ENCODE results near the gene TRIO.

TRIO gene

GRCh38 chr5:14337593-14337992 is 194.5 kb downstream of the TRIO start:
- no peak for DNase-seq

GRCh38 chr5:14339468-14339867 is 196.3 kb downstream of the TRIO start:
- DNase-seq = no peak

GRCh38 chr5:14341571-14342230 is 198.6 kb downstream of the TRIO start:
- no peak for DNase-seq

- DNase-seq = no peak
These were observed 199.2 kb downstream of the TRIO start for GRCh38 chr5:14342306-14342705.

GRCh38 chr5:14343376-14343775 is 200.2 kb downstream of the TRIO start:
- no peak for DNase-seq

- no peak for DNase-seq
These were observed 204.4 kb downstream of the TRIO start for GRCh38 chr5:14347522-14347921.

- no peak for DNase-seq
These were observed 205.0 kb downstream of the TRIO start for GRCh38 chr5:14348142-14348541.

GRCh38 chr5:14349029-14349428 is 205.9 kb downstream of the TRIO start:
- DNase-seq = no peak

GRCh38 chr5:14351086-14351661 is 208.0 kb downstream of the TRIO start:
- no peak for DNase-seq

- peak; percentile 60 for DNase-seq
These were observed 208.9 kb downstream of the TRIO start for GRCh38 chr5:14351845-14352712.

- DNase-seq = no peak
These were observed 210.8 kb downstream of the TRIO start for GRCh38 chr5:14353726-14354474.

GRCh38 chr5:14355391-14355790 is 212.2 kb downstream of the TRIO start:
- DNase-seq = no peak

GRCh38 chr5:14356305-14356704 is 213.2 kb downstream of the TRIO start:
- no peak for DNase-seq

- no peak for DNase-seq
These were observed 214.3 kb downstream of the TRIO start for GRCh38 chr5:14357441-14357840.

- DNase-seq = no peak
These were observed 214.7 kb downstream of the TRIO start for GRCh38 chr5:14357851-14358250.

GRCh38 chr5:14358536-14358935 is 215.4 kb downstream of the TRIO start:
- no peak for DNase-seq

GRCh38 chr5:14359069-14360043 is 216.2 kb downstream of the TRIO start:
- DNase-seq = no peak

GRCh38 chr5:14362491-14362890 is 219.3 kb downstream of the TRIO start:
- no peak for DNase-seq

GRCh38 chr5:14364096-14364495 is 221.0 kb downstream of the TRIO start:
- no peak for DNase-seq

- no peak for DNase-seq
These were observed 221.7 kb downstream of the TRIO start for GRCh38 chr5:14364576-14365472.
